Coronary artery (tissue), 2 donors: ENCODE results near the gene FHIP2A.

ENCODE experiments used
- DNase-seq: peaks from one replicate; pipeline ENCODE4 v3.0.0-alpha.2; 2017; ENCODE audit warnings: low spot score
- H3K27ac ChIP-seq, 2 donors: fragments of 200-600 bp; sonication (generic); one replicate each; pipeline ENCODE4 v1.5.1; 2016 to 2019
- H3K4me3 ChIP-seq: fragments of 200-600 bp; sonication (generic); 2 replicates; pipeline ENCODE4 v1.5.1; 2016; ENCODE audit warnings: mild to moderate bottlenecking, moderate library complexity
- CTCF ChIP-seq: fragments of 200-600 bp; sonication (generic); IDR thresholded peaks from one replicate; pipeline ENCODE4 v1.5.1; 2019; ENCODE audit warnings: antibody characterized with exemption

Gene FHIP2A

DNA sequence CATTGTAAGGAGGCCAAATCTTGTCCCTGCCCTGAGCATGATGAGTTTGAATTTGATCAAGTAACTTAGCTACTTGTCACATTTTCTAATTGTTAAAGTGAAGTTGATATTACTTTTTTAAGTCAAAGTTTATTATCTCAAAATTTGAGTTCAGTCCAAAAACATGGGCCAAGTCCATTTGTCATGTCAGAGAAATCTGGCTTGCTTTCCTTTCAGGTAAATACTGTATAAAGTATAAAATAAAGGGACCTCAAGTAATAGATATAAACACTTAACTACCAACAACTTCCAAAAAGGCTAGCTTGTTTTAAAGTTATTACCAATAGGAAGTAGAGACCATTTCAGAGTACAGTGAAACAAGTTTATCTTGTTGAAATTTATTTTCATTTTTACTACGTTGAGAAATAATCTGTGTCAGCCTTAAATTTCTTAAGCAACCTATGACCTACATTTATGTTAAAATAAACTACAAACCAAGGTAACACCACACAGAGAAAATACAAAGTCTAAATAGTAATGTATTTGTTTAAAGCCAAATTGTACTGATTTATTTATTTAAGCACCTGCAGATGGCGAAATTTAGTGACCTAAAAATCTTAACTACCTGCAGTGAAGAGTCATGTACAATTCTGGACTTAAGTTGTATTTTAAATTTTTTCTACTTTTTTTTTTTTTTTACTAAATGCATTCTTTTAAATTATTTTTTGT is 36.5 kb downstream of the FHIP2A start:
- no peak overlapping the region for H3K4me3 ChIP-seq
- DNase-seq = no peak
- H3K27ac ChIP-seq = no peak overlapping the region
- no peak for TF ChIP-seq CTCF

DNA sequence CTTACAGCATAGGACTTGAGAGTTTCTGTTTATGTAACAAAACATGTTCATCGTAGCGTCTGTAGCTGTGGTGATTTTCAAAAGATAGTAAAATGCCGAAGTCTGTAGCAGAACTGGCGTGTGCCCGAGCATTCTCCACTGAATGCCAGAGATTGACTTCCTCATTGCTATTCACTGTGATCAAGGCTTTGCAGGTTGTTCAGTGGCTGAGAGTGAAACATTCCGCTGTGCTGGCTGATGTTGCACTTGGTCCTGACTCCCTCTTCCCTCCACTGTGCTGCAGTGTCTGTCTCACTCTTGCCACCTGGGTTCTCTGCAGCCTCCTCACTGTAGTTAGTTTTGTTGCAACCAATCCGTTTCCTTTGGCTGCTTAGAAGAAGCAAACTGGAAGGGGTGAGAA is 37.6 kb downstream of the FHIP2A start:
- Histone ChIP-seq H3K4me3 (no peak overlapping the region), H3K27ac (no peak overlapping the region)
- no peak for DNase-seq
- no peak for TF ChIP-seq CTCF

DNA sequence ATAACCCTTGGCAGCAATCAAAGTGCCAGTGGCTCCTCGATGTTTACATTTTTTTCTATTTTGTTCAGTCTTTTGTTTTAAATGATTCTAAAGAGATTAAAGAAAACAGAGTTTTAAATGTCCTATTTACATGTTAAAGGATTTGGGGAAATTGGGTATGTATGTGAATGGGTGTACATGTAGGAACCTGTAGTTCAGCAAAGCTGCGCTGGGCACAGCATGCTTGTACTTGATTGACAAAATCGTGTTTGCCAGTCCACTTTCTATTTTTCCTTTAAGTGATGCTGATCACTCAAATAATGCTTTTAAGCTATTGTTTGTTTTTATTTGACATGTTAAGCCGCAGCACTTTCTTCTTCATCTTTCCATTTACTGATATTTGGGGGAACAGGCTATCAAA is 40.9 kb downstream of the FHIP2A start:
- no peak for TF ChIP-seq CTCF
- DNase-seq = no peak
- Histone ChIP-seq H3K4me3 (no peak overlapping the region), H3K27ac (no peak overlapping the region)

- no peak for TF ChIP-seq CTCF
- H3K4me3 ChIP-seq = no peak overlapping the region
Measured at GRCh38 chr10:114867365-114867764, 45.8 kb downstream of the FHIP2A start.

GRCh38 chr10:114868870-114869519 is 47.4 kb downstream of the FHIP2A start:
- H3K4me3 ChIP-seq = no peak overlapping the region
- peak overlapping the region in 1 of 2 donors; percentile 22 for H3K27ac ChIP-seq
- DNase-seq = no peak
- no peak for TF ChIP-seq CTCF

More at GRCh38 chr10:114867365-114867764, 45.8 kb downstream of the FHIP2A start:
- DNase-seq = no peak
- no peak overlapping the region for H3K27ac ChIP-seq

- DNase-seq = no peak
- TF ChIP-seq CTCF = no peak
- Histone ChIP-seq H3K27ac (no peak overlapping the region), H3K4me3 (no peak overlapping the region)
Measured at GRCh38 chr10:114869520-114869892, 47.9 kb downstream of the FHIP2A start.

DNA sequence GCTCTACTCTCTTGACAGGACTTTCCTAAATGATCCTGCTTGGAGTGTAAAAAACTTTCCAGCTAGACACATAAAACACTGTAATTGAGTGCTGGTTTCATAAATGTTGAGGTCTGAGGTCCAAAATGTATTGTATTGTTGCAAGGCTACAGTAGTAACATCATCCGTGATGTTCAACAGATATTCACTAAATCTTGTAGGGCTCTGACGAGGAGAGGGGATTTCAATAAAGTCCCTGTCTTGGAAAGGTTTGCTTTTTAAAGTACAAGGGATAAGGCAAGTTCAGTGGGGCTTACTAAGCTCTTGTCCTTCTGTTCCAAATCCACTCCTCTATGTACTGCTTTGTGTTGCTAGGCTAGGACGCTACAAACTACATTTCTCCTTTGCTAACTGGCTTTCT is 48.9 kb downstream of the FHIP2A start:
- Histone ChIP-seq H3K27ac (no peak overlapping the region), H3K4me3 (no peak overlapping the region)
- no peak for TF ChIP-seq CTCF
- DNase-seq = no peak
